ENCODE results near the gene F11R.
"Not testable (repeated sequence)": the region's sequence is repeated elsewhere in the genome, so short reads cannot be mapped to it uniquely, and the experiment has no call there.

Gene F11R

GRCh38 chr1:161020509-161021164 is at the start of gene F11R:
TSS of gene F11R (minus strand) at chr1:161021152. CDS start at chr1:161021073, 79 bp downstream.
- H3K4me3 ChIP-seq (ENCODE audit: low read depth, low read length), result peak within 1 kb of the TSS; percentile 76
- DNase-seq (ENCODE audit: low read depth), result peak; percentile 36
- TF ChIP-seq CTCF (IDR thresholded peaks at IDR 0.05; ENCODE audit: control insufficient read depth, extremely low read depth, insufficient read depth), result 0 out of 2 replicates have a peak, but pooled peaks have one; percentile 15

- no peak for TF ChIP-seq CTCF (IDR thresholded peaks at IDR 0.05; ENCODE audit: control insufficient read depth, extremely low read depth, insufficient read depth)
- no peak for DNase-seq (ENCODE audit: low read depth)
- H3K4me3 ChIP-seq (ENCODE audit: low read depth, low read length), result no peak within 1 kb of the TSS
Measured at GRCh38 chr1:161069731-161070270, 48.8 kb upstream of the F11R start, which contains the start of gene ARHGAP30. TSS of gene ARHGAP30 (minus strand) at chr1:161069891. CDS start at chr1:161069624, 267 bp downstream.

GRCh38 chr1:161069241-161069640 is 48.3 kb upstream of the F11R start:
- no peak for TF ChIP-seq CTCF (IDR thresholded peaks at IDR 0.05; ENCODE audit: control insufficient read depth, extremely low read depth, insufficient read depth)
- no peak overlapping the region for H3K4me3 ChIP-seq (ENCODE audit: low read depth, low read length)
- DNase-seq (ENCODE audit: low read depth), result no peak

- no peak for DNase-seq (ENCODE audit: low read depth)
- no peak for TF ChIP-seq CTCF (IDR thresholded peaks at IDR 0.05; ENCODE audit: control insufficient read depth, extremely low read depth, insufficient read depth)
- no peak overlapping the region for H3K4me3 ChIP-seq (ENCODE audit: low read depth, low read length)
Measured at GRCh38 chr1:161068306-161069234, 47.6 kb upstream of the F11R start.

- DNase-seq (ENCODE audit: low read depth), result no peak
- TF ChIP-seq CTCF (IDR thresholded peaks at IDR 0.05; ENCODE audit: control insufficient read depth, extremely low read depth, insufficient read depth), result no peak
- no peak overlapping the region for H3K4me3 ChIP-seq (ENCODE audit: low read depth, low read length)
Measured at GRCh38 chr1:161066694-161067093, 45.7 kb upstream of the F11R start.

GRCh38 chr1:161065681-161066080 is 44.7 kb upstream of the F11R start:
- not testable (repeated sequence) for H3K4me3 ChIP-seq (ENCODE audit: low read depth, low read length); DNase-seq (ENCODE audit: low read depth)

GRCh38 chr1:161063936-161064335 is 43.0 kb upstream of the F11R start:
- H3K4me3 ChIP-seq (ENCODE audit: low read depth, low read length); DNase-seq (ENCODE audit: low read depth): not testable (repeated sequence)
